BLaER1 (cell line): ENCODE measurements around the gene KIAA1755.

Experiments
- H3K27ac ChIP-seq: shearing (Covaris generic); formaldehyde crosslinking; 2 replicates; pipeline ENCODE4 v1.8.1; 2022
- H3K27me3 ChIP-seq: shearing (Covaris generic); formaldehyde crosslinking; 2 replicates; pipeline ENCODE4 v1.8.1; 2022
- H3K36me3 ChIP-seq: shearing (Covaris generic); formaldehyde crosslinking; 2 replicates; pipeline ENCODE4 v1.8.1; 2022
- H3K4me1 ChIP-seq: shearing (Covaris generic); formaldehyde crosslinking; 2 replicates; pipeline ENCODE4 v1.8.1; 2022
- H3K4me2 ChIP-seq: shearing (Covaris generic); formaldehyde crosslinking; 2 replicates; pipeline ENCODE4 v1.8.1; 2022
- H3K4me3 ChIP-seq: shearing (Covaris generic); formaldehyde crosslinking; 2 replicates; pipeline ENCODE4 v1.8.1; 2022
- H3K9ac ChIP-seq: shearing (Covaris generic); formaldehyde crosslinking; 2 replicates; pipeline ENCODE4 v1.8.1; 2022
- H3K9me3 ChIP-seq: shearing (Covaris generic); formaldehyde crosslinking; 2 replicates; pipeline ENCODE4 v1.8.1; 2022
- H4K20me1 ChIP-seq: shearing (Covaris generic); formaldehyde crosslinking; 2 replicates; pipeline ENCODE4 v1.8.1; 2022
- Cebpa-rat ChIP-seq: shearing (Covaris generic); IDR thresholded peaks from 2 replicates; pipeline ENCODE4 v1.8.1; 2022

Gene KIAA1755

DNA sequence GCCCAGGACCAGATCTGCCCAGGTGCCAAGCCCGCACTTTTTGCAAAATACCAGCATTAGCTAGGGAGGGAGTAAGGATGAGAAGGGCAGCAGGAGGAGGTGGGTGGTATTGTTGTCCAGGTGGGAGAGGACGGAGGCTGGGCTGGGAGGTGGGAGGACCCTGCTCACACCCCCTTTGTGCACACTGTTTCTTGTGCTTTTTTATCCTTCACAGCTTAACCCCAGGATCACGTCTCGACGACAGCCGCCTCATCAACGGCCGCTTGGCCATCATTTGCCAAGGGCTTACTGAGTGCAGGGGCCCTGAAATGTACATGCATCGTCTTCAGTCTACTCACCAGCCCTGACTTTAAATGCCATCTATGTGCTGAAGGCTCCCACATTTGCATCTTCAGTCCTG is 83.3 kb downstream of the KIAA1755 start:
- no peaks in the 10 kb centered on the region for H3K9me3 ChIP-seq
- TF ChIP-seq Cebpa-rat: no peak
- H3K27me3 ChIP-seq: no peaks in the 10 kb centered on the region
- H4K20me1 ChIP-seq: no peaks in the 10 kb centered on the region
- H3K9ac ChIP-seq: no peak overlapping the region
- no peak overlapping the region for H3K4me2 ChIP-seq
- H3K4me3 ChIP-seq: no peak overlapping the region
- no peaks in the 10 kb centered on the region for H3K36me3 ChIP-seq
- peaks cover 18% of the 10 kb centered on the region for H3K4me1 ChIP-seq
- no peak overlapping the region for H3K27ac ChIP-seq

DNA sequence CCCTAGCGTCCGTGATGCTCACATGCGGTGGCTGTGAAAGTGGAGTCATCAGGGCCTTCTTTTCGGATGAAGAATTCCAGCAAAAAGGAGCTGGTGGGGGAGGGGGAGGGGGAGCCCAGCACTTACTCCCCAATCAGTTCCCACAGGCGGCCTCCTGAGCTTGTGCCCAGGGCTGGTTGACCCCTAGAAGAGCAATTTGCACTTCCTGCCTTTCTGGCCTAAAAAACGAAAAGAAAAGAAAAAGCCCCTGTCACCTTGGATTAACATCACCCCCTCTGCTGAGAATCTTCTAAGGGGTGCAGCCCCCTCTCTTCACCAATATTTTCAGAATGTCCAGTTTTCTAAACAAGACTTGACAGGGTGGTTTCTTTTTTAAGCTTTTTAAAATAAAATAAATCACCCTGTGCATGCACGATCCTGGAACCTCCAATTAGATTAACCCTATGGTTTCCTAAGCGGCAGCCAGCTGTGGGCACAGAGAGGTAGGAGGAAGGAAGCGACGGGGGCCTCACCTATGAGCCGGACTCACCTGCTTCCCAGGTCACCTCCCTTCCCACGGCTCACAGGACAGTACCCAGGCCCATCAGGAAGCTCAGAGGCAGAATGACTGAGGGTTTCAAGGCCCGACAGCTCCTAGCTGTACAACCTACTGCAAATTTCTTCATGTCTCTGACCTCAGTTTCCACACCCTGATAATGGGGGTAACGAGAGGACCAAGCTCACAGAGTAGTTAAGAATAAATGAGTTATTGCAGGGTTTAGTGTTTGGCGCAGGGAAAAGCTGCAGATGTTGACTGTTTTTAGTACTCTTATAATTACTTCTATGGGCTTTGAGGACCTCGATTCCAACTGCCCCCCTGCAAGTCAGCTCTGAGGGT is 85.0 kb downstream of the KIAA1755 start:
- TF ChIP-seq Cebpa-rat: no peak
- Histone ChIP-seq H3K9me3 (no peaks in the 10 kb centered on the region), H3K27ac (no peak overlapping the region)

DNA sequence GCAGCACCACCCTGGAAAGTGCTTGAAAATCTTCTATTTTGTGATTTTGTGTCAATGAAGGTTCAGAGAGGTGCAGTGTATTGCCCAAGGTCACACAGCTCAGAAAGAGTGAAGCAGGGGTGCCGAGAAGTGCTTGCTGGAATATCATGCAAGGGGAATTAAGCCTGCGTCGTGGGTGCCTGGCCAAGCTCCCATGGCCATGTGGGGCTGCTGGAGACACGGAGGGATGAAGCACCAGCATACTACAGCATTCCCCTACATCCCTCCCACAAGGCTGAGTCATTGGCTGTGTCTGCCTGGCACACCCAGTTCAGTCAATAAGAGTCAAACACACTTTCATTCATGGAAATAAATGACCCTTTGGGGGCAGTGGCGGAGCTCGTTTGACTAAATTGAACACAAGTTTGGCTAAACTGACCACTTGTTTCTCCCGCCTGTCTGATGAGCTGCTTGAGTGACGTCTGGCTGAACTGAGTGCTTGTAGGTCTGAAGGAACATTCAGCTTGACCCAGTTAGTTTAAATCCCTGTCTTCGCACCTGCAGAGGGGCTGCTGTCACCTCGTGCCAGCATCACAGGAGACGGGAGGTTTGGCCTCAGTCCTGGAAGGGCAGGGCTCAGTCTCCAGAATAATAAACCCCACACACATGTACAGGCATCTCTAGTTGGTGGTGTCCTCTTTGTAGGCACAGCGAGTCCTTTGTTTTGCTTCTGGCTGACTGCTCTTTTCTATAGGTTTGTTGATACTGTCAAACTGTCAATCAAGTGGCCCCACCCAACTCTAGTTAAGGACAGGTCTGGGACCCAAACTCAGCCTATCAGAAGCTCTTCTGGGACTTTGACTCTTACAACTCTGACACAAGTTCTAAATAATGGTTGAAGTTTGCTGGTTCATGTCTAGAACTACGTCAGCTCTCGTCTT is 87.0 kb downstream of the KIAA1755 start:
- Histone ChIP-seq H3K4me2 (no peak overlapping the region), H3K9ac (no peak overlapping the region), H3K27me3 (no peaks in the 10 kb centered on the region), H3K4me3 (no peak overlapping the region), H3K9me3 (no peaks in the 10 kb centered on the region), H3K36me3 (no peaks in the 10 kb centered on the region), H3K27ac (no peak overlapping the region), H3K4me1 (no peaks in the 10 kb centered on the region), H4K20me1 (no peaks in the 10 kb centered on the region)
- TF ChIP-seq Cebpa-rat: no peak

More for the DNA sequence above, 85.0 kb downstream of the KIAA1755 start:
- Histone ChIP-seq H3K4me2 (no peak overlapping the region), H3K4me1 (peaks cover 2% of the 10 kb centered on the region), H3K4me3 (no peak overlapping the region), H3K27me3 (no peaks in the 10 kb centered on the region), H3K36me3 (no peaks in the 10 kb centered on the region), H4K20me1 (no peaks in the 10 kb centered on the region), H3K9ac (no peak overlapping the region)

DNA sequence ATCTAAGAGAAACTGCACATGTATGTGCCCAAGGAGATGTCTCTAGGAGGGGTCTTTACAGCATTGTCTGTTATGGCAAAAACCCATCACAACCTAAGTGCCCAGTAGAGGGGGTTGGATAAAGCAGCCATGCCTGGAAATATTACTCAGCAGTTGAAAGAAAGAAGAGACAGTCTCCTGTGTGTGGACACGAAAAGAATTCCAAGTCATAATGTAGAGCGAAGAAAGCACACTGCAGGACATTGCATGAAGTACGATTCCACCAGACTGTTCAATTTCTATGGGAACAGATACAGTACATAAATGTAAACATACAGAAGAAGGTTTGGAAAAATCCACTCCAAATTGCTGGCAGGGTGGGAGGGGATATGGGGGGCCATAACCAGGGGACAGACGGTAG is 88.1 kb downstream of the KIAA1755 start:
- no peak for TF ChIP-seq Cebpa-rat
- H4K20me1 ChIP-seq: no peaks in the 10 kb centered on the region
- H3K9ac ChIP-seq: no peak overlapping the region
- H3K36me3 ChIP-seq: no peaks in the 10 kb centered on the region
- H3K27me3 ChIP-seq: no peaks in the 10 kb centered on the region
- no peak overlapping the region for H3K4me3 ChIP-seq
- no peak overlapping the region for H3K4me2 ChIP-seq
- H3K9me3 ChIP-seq: no peaks in the 10 kb centered on the region
- H3K4me1 ChIP-seq: no peaks in the 10 kb centered on the region
- no peak overlapping the region for H3K27ac ChIP-seq

DNA sequence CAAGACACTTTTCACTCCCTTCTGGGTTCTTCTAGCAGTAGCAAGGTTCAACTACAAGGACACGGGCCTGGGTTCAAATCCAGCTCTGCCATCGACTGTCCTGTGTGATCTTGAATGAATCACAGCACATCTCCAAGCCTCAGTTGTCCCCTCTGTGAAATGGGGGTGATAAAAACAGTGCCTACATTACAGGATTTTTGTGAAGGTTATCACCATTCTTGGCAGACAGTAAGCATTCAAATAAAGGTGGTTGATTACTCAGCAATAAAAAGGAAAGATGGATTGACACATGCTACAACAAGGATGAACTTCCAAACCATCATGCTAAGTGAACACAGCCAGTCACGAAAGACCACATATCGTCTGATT is 88.9 kb downstream of the KIAA1755 start:
- Histone ChIP-seq H4K20me1 (no peaks in the 10 kb centered on the region), H3K9me3 (no peaks in the 10 kb centered on the region), H3K4me3 (no peak overlapping the region), H3K27ac (no peak overlapping the region), H3K4me1 (no peaks in the 10 kb centered on the region), H3K4me2 (no peak overlapping the region), H3K36me3 (no peaks in the 10 kb centered on the region), H3K27me3 (no peaks in the 10 kb centered on the region), H3K9ac (no peak overlapping the region)
- TF ChIP-seq Cebpa-rat: no peak

DNA sequence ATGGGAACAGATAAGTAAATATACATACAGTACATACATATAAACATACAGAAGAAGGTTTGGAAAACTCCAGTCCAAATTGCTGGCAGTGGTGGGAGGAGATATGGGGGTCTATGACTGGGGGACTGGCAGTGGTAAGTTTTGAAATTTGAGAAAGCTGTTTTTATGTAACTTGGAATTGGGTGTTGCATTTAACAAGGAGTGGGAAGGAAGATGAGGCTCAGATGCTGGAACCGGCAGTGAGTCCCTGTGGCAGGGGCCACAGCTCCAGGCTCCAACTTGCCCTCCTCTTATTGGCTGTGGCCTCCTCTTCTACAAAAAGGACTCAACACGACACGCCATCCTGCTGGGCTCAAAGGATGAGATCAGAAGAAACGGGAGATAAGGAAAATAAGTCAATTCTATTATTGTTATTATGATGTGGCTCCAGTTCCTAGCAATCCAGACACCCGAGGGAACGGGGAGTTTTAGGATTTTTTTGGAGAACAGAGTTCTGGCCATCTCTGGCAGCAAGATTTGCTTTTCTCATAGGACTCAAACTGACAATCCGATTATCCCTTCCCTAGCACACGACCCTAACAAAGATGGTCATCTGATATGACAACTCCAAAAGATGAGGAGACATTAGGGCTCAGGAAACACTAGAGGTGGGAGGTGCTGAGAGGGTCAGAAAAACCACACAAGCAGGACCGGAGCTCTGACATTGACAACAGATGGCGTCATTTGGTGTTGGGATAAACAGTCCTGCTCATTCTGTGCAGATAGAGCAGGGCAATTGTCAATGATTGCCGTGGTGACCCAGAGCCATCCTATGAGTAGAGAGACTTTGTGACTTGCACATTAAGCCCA is 89.5 kb downstream of the KIAA1755 start:
- Histone ChIP-seq H3K36me3 (no peaks in the 10 kb centered on the region), H3K27me3 (no peaks in the 10 kb centered on the region), H3K9ac (no peak overlapping the region), H3K9me3 (no peaks in the 10 kb centered on the region), H4K20me1 (no peaks in the 10 kb centered on the region), H3K4me2 (no peak overlapping the region), H3K27ac (no peak overlapping the region), H3K4me3 (no peak overlapping the region), H3K4me1 (no peaks in the 10 kb centered on the region)
- no peak for TF ChIP-seq Cebpa-rat

DNA sequence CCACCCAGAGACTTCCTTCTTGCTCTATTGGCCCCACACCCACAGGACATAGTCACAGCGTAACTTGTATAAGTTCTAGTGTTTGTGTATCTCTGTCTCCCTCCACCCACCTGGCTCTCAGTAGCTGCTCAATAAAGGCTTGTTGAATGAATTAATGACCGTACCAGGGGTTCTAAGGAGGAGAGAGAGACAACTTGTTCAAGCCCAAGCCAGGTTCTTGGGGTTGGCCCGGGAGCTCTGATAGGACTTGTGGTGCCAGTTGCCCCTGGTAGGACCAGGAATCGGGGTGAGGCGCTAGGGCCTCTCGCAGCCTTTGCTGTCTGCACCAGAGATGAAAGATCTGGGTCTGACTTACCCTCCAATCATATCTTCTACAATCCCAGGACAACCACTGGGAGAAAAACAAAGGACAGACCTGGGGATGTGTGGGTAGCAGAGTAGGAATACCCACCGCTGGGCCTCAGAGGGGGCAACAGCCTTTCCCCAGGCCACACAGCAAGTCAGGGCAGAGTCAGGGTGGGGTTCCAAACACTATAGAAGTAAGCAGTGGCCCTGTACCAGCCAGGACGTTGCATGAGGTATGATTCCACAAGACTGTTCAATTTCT is 90.2 kb downstream of the KIAA1755 start:
- no peak for TF ChIP-seq Cebpa-rat
- H3K27ac ChIP-seq: no peak overlapping the region

DNA sequence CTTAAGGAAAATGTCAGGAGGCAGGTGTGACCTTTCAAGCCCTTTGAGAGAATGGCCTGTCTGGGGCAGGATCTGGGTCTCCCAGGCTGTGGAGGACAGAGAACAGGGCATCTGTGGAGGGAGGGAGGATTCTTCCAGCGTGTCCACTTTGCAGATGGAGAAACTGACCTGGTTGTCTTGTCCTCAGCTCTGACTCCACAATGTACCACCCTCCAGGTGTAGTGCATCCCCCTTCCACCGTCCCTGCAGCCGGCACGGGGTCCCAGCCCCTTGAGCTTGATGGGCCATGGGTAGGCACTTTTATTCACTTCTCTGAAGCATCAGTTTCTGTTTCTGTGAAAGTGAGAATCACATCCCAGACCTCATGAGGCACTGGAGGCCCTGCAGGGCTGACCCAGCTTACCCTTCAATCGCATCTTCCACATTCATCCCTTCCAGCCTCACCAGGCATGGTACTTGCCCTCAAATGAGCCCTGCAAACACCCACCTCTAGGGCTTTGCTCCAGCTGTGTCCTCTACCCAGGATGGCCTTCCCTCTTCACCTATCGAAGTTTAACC is 90.8 kb downstream of the KIAA1755 start:
- TF ChIP-seq Cebpa-rat: no peak
- Histone ChIP-seq H3K4me2 (no peak overlapping the region), H3K27me3 (0 out of 2 replicates have a peak, but pooled peaks cover 3% of the 10 kb centered on the region), H4K20me1 (no peaks in the 10 kb centered on the region), H3K4me3 (no peak overlapping the region), H3K9me3 (no peaks in the 10 kb centered on the region), H3K36me3 (no peaks in the 10 kb centered on the region), H3K4me1 (peaks cover 6% of the 10 kb centered on the region), H3K27ac (no peak overlapping the region), H3K9ac (no peak overlapping the region)

More for the DNA sequence above, 90.2 kb downstream of the KIAA1755 start:
- H3K9ac ChIP-seq: no peak overlapping the region
- H3K4me3 ChIP-seq: no peak overlapping the region
- 0 out of 2 replicates have a peak, but pooled peaks cover under 1% of the 10 kb centered on the region for H3K4me1 ChIP-seq
- no peaks in the 10 kb centered on the region for H4K20me1 ChIP-seq
- H3K4me2 ChIP-seq: no peak overlapping the region
- H3K27me3 ChIP-seq: no peaks in the 10 kb centered on the region
- H3K9me3 ChIP-seq: no peaks in the 10 kb centered on the region
- H3K36me3 ChIP-seq: no peaks in the 10 kb centered on the region
